Ishikawa (cell line): Measurements from ENCODE around the gene DNAJC9.

ENCODE experiments used
- CEBPB ChIP-seq: IDR thresholded peaks from 2 replicates; pipeline ENCODE4 v1.6.1; 2012
- CREB1 ChIP-seq: IDR thresholded peaks from 2 replicates; pipeline ENCODE4 v1.6.1; 2012; ENCODE audit warnings: low read depth
- EGR1 ChIP-seq: IDR thresholded peaks from 2 replicates; pipeline ENCODE4 v1.6.1; 2012
- EP300 ChIP-seq: IDR thresholded peaks from 2 replicates; pipeline ENCODE4 v1.6.1; 2012; ENCODE audit warnings: borderline replicate concordance
- FOXM1 ChIP-seq: IDR thresholded peaks from 2 replicates; pipeline ENCODE4 v1.6.1; 2012; ENCODE audit warnings: low read depth, borderline replicate concordance
- MAX ChIP-seq: IDR thresholded peaks from 2 replicates; pipeline ENCODE4 v1.6.1; 2012
- NFIC ChIP-seq: IDR thresholded peaks from 2 replicates; pipeline ENCODE4 v1.6.1; 2012
- RAD21 ChIP-seq: IDR thresholded peaks from 2 replicates; pipeline ENCODE4 v1.6.1; 2012; ENCODE audit warnings: low read depth
- REST ChIP-seq: IDR thresholded peaks from 2 replicates; pipeline ENCODE4 v1.6.1; 2012; ENCODE audit warnings: low read depth, mild to moderate bottlenecking
- TAF1 ChIP-seq: IDR thresholded peaks from 2 replicates; pipeline ENCODE4 v1.6.1; 2012; ENCODE audit warnings: low read depth, mild to moderate bottlenecking
- TCF12 ChIP-seq: IDR thresholded peaks from 2 replicates; pipeline ENCODE4 v1.6.1; 2012; ENCODE audit warnings: low read depth
- TEAD4 ChIP-seq: IDR thresholded peaks from 2 replicates; pipeline ENCODE4 v1.6.1; 2012
- USF1 ChIP-seq: IDR thresholded peaks from 2 replicates; pipeline ENCODE4 v1.6.1; 2012
- YY1 ChIP-seq: IDR thresholded peaks from 2 replicates; pipeline ENCODE4 v1.6.1; 2012; ENCODE audit warnings: low read depth
- ZBTB7A ChIP-seq: IDR thresholded peaks from 2 replicates; pipeline ENCODE4 v1.6.1; 2012; ENCODE audit warnings: low read depth

The DNAJC9 gene

GRCh38 chr10:73246646-73247508 is at the start of gene DNAJC9:
DNAJC9 (minus strand) TSS chr10:73247255; CDS start chr10:73247189, 66 bp downstream.
- TF ChIP-seq NFIC, result peak; percentile 5; the same call in 1 of the 2 replicates
- peak; percentile 97 for TF ChIP-seq TAF1
- peak; percentile 76 for TF ChIP-seq ZBTB7A
- TF ChIP-seq TCF12, result peak; percentile 87
- TF ChIP-seq CEBPB, result peak; percentile 18; the same call in 1 of the 2 replicates
- TF ChIP-seq EGR1, result no peak
- peak; percentile 59 for TF ChIP-seq USF1
- peak; percentile 32; the same call in 1 of the 2 replicates for TF ChIP-seq REST
- peak; percentile 72 for TF ChIP-seq YY1
- TF ChIP-seq MAX, result peak; percentile 94
- no peak; the same call in 1 of the 2 replicates for TF ChIP-seq FOXM1
- TF ChIP-seq CREB1, result peak; percentile 80
- peak; percentile 36; the same call in 1 of the 2 replicates for TF ChIP-seq TEAD4
- peak; percentile 63 for TF ChIP-seq EP300
- TF ChIP-seq RAD21, result no peak; the same call in 1 of the 2 replicates

- TF ChIP-seq TCF12, result no peak
- no peak for TF ChIP-seq RAD21
- TF ChIP-seq MAX, result no peak
- TF ChIP-seq YY1, result no peak
- TF ChIP-seq NFIC, result no peak
- TF ChIP-seq EGR1, result no peak
- TF ChIP-seq REST, result no peak
- TF ChIP-seq ZBTB7A, result no peak
- no peak for TF ChIP-seq TEAD4
- no peak for TF ChIP-seq FOXM1
- no peak for TF ChIP-seq USF1
- TF ChIP-seq CEBPB, result no peak
- TF ChIP-seq EP300, result no peak
Measured at GRCh38 chr10:73293461-73293860, 46.4 kb upstream of the DNAJC9 start.

GRCh38 chr10:73289958-73290357 is 42.9 kb upstream of the DNAJC9 start:
- TF ChIP-seq USF1 (no peak), TCF12 (no peak), ZBTB7A (no peak), NFIC (no peak), FOXM1 (no peak), TEAD4 (no peak), EGR1 (no peak), MAX (no peak), TAF1 (no peak), YY1 (no peak), REST (no peak), CEBPB (no peak), EP300 (no peak), RAD21 (no peak), CREB1 (no peak)
